ENCODE data around the gene ENDOV.

ENDOV gene

GRCh38 chr17:80453126-80453997, 38.4 kb downstream of the ENDOV start:
- no peak for DNase-seq

- DNase-seq: no peak
Observed at GRCh38 chr17:80453998-80454556, 39.1 kb downstream of the ENDOV start.

GRCh38 chr17:80454557-80455335, 39.8 kb downstream of the ENDOV start:
- DNase-seq: peak; percentile 76

- DNase-seq: no peak
Observed at GRCh38 chr17:80455336-80455710, 40.4 kb downstream of the ENDOV start.

GRCh38 chr17:80455784-80456183, 40.8 kb downstream of the ENDOV start:
- DNase-seq: no peak

- no peak for DNase-seq
Observed at GRCh38 chr17:80456465-80457235, 41.7 kb downstream of the ENDOV start.

GRCh38 chr17:80457236-80457856, 42.4 kb downstream of the ENDOV start:
- DNase-seq: no peak

GRCh38 chr17:80458016-80458415, 43.0 kb downstream of the ENDOV start:
- no peak for DNase-seq

GRCh38 chr17:80459234-80459633, 44.3 kb downstream of the ENDOV start:
- no peak for DNase-seq

- no peak for DNase-seq
Observed at GRCh38 chr17:80460429-80460834, 45.5 kb downstream of the ENDOV start.

GRCh38 chr17:80461528-80462160, 46.7 kb downstream of the ENDOV start:
- no peak for DNase-seq

- DNase-seq: no peak
Observed at GRCh38 chr17:80463784-80464400, 48.9 kb downstream of the ENDOV start.

GRCh38 chr17:80464486-80464885, 49.5 kb downstream of the ENDOV start:
- DNase-seq: no peak

- no peak for DNase-seq
Observed at GRCh38 chr17:80465327-80465974, 50.5 kb downstream of the ENDOV start.

- DNase-seq: no peak
Observed at GRCh38 chr17:80466188-80466705, 51.3 kb downstream of the ENDOV start.

GRCh38 chr17:80468242-80468641, 53.3 kb downstream of the ENDOV start:
- DNase-seq: no peak

GRCh38 chr17:80468781-80469493, 54.0 kb downstream of the ENDOV start:
- DNase-seq: no peak

- DNase-seq: no peak
Observed at GRCh38 chr17:80469667-80470066, 54.7 kb downstream of the ENDOV start.

GRCh38 chr17:80470603-80471002, 55.6 kb downstream of the ENDOV start:
- no peak for DNase-seq

GRCh38 chr17:80471922-80472321, 57.0 kb downstream of the ENDOV start:
- DNase-seq: no peak
